Measurements from ENCODE around the gene TSPAN9.

Gene TSPAN9

GRCh38 chr12:3145546-3146310 lies 68.5 kb downstream of the TSPAN9 start:
- DNase-seq: no peak

- no peak for DNase-seq
Observed at GRCh38 chr12:3147260-3147659, 70.1 kb downstream of the TSPAN9 start.

- no peak for DNase-seq
Observed at GRCh38 chr12:3148366-3149000, 71.3 kb downstream of the TSPAN9 start.

GRCh38 chr12:3149515-3150307 lies 72.5 kb downstream of the TSPAN9 start:
- no peak for DNase-seq

- DNase-seq: no peak
Observed at GRCh38 chr12:3150308-3150670, 73.1 kb downstream of the TSPAN9 start.

- no peak for DNase-seq
Observed at GRCh38 chr12:3150931-3151835, 74.0 kb downstream of the TSPAN9 start.

GRCh38 chr12:3152011-3152511 lies 74.9 kb downstream of the TSPAN9 start:
- DNase-seq: no peak

- DNase-seq: no peak
Observed at GRCh38 chr12:3152892-3153291, 75.7 kb downstream of the TSPAN9 start.

GRCh38 chr12:3154006-3154405 lies 76.8 kb downstream of the TSPAN9 start:
- no peak for DNase-seq

GRCh38 chr12:3155702-3156370 lies 78.7 kb downstream of the TSPAN9 start:
- DNase-seq: no peak

GRCh38 chr12:3157581-3158323 lies 80.6 kb downstream of the TSPAN9 start:
- DNase-seq: no peak

GRCh38 chr12:3158851-3159465 lies 81.8 kb downstream of the TSPAN9 start:
- no peak for DNase-seq

- DNase-seq: no peak
Observed at GRCh38 chr12:3160081-3160480, 82.9 kb downstream of the TSPAN9 start.

GRCh38 chr12:3161861-3162260 lies 84.7 kb downstream of the TSPAN9 start:
- no peak for DNase-seq

- no peak for DNase-seq
Observed at GRCh38 chr12:3164454-3165077, 87.4 kb downstream of the TSPAN9 start.

GRCh38 chr12:3165078-3165980 lies 88.2 kb downstream of the TSPAN9 start:
- DNase-seq: no peak

- no peak for DNase-seq
Observed at GRCh38 chr12:3167636-3168035, 90.5 kb downstream of the TSPAN9 start.

GRCh38 chr12:3168223-3169221 lies 91.3 kb downstream of the TSPAN9 start:
- no peak for DNase-seq

Data from CD4-positive, alpha-beta T cell treated with Interleukin-17A for 4 hours (primary cell).